T-helper 1 cell treated with Interleukin-12 subunit alpha and Interleukin-12 subunit beta and Interleukin-4 antibody, amounts not matched to agents 30 μg/mL and 1 μg/mL, for 36 hours (primary cell): ENCODE results near the gene ZMYM4.

Experiments used
- H3K27ac Mint-ChIP-seq: one replicate; pipeline ENCODE4 v1.8.0; 2021; ENCODE audit warnings: mild to moderate bottlenecking, mixed read lengths
- H3K27me3 Mint-ChIP-seq: one replicate; pipeline ENCODE4 v1.8.0; 2021; ENCODE audit warnings: low read depth, mixed read lengths
- H3K36me3 Mint-ChIP-seq: one replicate; pipeline ENCODE4 v1.8.0; 2021; ENCODE audit warnings: low read depth, mixed read lengths
- H3K4me1 Mint-ChIP-seq: one replicate; pipeline ENCODE4 v1.8.0; 2021; ENCODE audit warnings: low read depth, mixed read lengths
- H3K4me3 Mint-ChIP-seq: one replicate; pipeline ENCODE4 v1.8.0; 2021; ENCODE audit warnings: mild to moderate bottlenecking, moderate library complexity, mixed read lengths
- H3K9me3 Mint-ChIP-seq: one replicate; pipeline ENCODE4 v1.8.0; 2021; ENCODE audit warnings: mixed read lengths

The ZMYM4 gene

GRCh38 chr1:35433714-35434113 is 165.2 kb downstream of the ZMYM4 start:
- Mint-ChIP-seq H3K27me3 (no peaks in the 10 kb centered on the region), H3K4me1 (peaks cover 9% of the 10 kb centered on the region), H3K9me3 (no peaks in the 10 kb centered on the region), H3K27ac (no peak overlapping the region), H3K4me3 (no peak overlapping the region), H3K36me3 (peaks cover 24% of the 10 kb centered on the region)

DNA sequence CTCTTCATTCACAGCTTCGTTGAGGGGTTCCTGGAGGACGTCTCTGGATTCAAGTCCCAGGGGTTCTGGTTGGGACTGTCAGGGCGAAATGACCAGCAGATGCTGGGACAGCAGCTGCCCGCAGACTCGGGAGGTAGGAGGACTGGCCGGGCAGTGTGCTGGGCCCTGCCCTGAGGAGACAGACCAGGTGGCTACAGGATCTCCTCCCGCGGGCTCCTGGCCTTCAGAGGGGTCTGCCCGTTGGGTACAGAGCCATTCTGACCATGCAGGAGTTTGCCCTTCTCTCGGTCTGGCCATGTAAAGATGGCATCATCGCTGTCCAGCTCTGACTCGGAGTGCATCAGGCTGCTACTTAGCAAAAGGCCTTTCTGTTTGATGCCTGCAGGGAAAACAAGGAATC is 166.2 kb downstream of the ZMYM4 start:
- peaks cover 32% of the 10 kb centered on the region for H3K36me3 Mint-ChIP-seq
- no peak overlapping the region for H3K4me3 Mint-ChIP-seq
- no peaks in the 10 kb centered on the region for H3K27me3 Mint-ChIP-seq
- no peak overlapping the region for H3K27ac Mint-ChIP-seq
- H3K9me3 Mint-ChIP-seq = no peaks in the 10 kb centered on the region
- H3K4me1 Mint-ChIP-seq = peaks cover 9% of the 10 kb centered on the region

DNA sequence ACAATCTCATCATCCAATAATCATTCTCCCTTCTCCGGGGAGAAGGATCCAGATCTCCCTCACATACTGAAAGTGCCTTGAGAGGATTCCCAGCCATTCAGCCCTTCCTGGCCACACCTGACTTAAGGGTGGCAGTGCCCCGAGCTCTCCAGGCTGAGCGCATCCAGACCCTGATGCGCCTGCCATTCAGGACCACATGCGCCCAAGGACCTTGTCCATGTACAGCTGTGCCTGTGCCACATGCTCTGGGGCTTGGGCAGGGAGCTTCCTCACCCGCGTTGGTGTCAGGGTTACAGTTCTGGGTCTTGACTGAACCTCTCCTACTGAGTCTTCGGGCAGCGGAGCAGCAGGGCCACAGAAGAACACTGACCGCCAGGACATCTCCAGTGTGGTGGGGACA is 167.6 kb downstream of the ZMYM4 start:
- H3K27ac Mint-ChIP-seq = no peak overlapping the region
- H3K9me3 Mint-ChIP-seq = no peaks in the 10 kb centered on the region

DNA sequence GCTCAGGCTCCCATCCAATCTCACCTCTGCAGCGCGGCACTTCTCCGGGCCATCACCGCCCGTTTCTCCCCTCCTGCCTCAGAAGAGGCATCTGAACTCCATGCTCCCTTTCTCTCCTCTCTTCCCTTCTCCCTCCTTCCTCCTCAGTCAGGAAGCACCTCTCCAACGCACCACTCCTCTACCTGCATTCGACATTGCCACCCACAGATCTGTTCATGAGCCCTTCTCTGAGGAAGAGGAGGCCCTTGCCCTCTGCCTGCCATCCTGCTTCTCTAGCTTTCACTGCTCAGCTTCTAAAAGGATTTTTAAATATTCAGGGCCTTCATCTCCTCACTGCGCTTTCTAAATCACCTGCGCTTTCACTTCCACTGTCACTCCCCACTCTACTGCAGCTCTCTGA is 168.7 kb downstream of the ZMYM4 start:
- H3K27me3 Mint-ChIP-seq = no peaks in the 10 kb centered on the region
- H3K9me3 Mint-ChIP-seq = no peaks in the 10 kb centered on the region
- no peak overlapping the region for H3K4me3 Mint-ChIP-seq
- H3K4me1 Mint-ChIP-seq = peaks cover 3% of the 10 kb centered on the region
- H3K27ac Mint-ChIP-seq = no peak overlapping the region
- H3K36me3 Mint-ChIP-seq = peaks cover 31% of the 10 kb centered on the region

More for the DNA sequence above, 167.6 kb downstream of the ZMYM4 start:
- Mint-ChIP-seq H3K36me3 (peaks cover 30% of the 10 kb centered on the region), H3K27me3 (no peaks in the 10 kb centered on the region), H3K4me1 (peaks cover 9% of the 10 kb centered on the region), H3K4me3 (no peak overlapping the region)

GRCh38 chr1:35439626-35440025 is 171.1 kb downstream of the ZMYM4 start:
- no peaks in the 10 kb centered on the region for H3K27me3 Mint-ChIP-seq
- no peaks in the 10 kb centered on the region for H3K9me3 Mint-ChIP-seq
- peaks cover 29% of the 10 kb centered on the region for H3K36me3 Mint-ChIP-seq
- no peak overlapping the region for H3K27ac Mint-ChIP-seq
- H3K4me3 Mint-ChIP-seq = no peak overlapping the region
- peaks cover 7% of the 10 kb centered on the region for H3K4me1 Mint-ChIP-seq

DNA sequence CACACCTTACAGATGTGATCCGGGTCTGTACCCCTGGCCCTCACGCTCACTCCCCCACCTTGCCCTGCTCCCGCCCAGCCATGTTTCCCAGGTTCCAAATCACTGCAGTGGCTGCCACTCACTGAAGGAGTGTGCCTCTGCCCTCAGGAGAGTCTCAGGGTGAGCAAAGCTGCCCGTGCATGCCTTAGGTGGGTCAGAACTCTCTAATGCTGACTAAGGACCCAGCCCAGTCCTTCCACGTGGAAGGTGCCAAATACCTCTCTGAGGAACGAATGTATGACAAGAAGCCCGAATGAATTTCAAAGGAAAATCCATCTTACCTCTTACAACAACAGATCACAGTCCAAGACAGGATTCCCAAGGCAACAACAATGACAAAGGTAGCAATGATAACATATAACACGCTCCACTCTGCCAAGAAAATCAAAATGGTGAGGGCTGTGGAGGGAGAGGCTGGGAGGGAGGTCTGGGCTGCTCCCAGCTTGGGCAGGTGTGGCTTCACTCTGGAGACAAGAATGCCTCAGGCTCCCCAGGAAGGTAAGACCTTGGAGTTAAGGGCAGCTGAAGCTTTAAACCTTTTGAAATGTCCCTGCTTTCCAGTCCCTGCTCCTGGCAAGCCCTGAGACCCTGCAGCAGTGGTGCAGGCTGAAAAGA is 173.5 kb downstream of the ZMYM4 start:
- H3K9me3 Mint-ChIP-seq = no peaks in the 10 kb centered on the region
- peaks cover 7% of the 10 kb centered on the region for H3K4me1 Mint-ChIP-seq
- no peak overlapping the region for H3K4me3 Mint-ChIP-seq
- no peak overlapping the region for H3K27ac Mint-ChIP-seq
- H3K27me3 Mint-ChIP-seq = no peaks in the 10 kb centered on the region
- peaks cover 26% of the 10 kb centered on the region for H3K36me3 Mint-ChIP-seq

GRCh38 chr1:35442734-35443133 is 174.2 kb downstream of the ZMYM4 start:
- Mint-ChIP-seq H3K27me3 (no peaks in the 10 kb centered on the region), H3K27ac (no peak overlapping the region), H3K4me3 (no peak overlapping the region)

GRCh38 chr1:35443768-35444518 is 175.4 kb downstream of the ZMYM4 start:
- H3K36me3 Mint-ChIP-seq = peaks cover 26% of the 10 kb centered on the region
- H3K27me3 Mint-ChIP-seq = no peaks in the 10 kb centered on the region
- no peaks in the 10 kb centered on the region for H3K9me3 Mint-ChIP-seq
- H3K27ac Mint-ChIP-seq = no peak overlapping the region
- peaks cover 12% of the 10 kb centered on the region for H3K4me1 Mint-ChIP-seq
- H3K4me3 Mint-ChIP-seq = no peak overlapping the region

More at GRCh38 chr1:35442734-35443133, 174.2 kb downstream of the ZMYM4 start:
- Mint-ChIP-seq H3K4me1 (peaks cover 8% of the 10 kb centered on the region), H3K36me3 (peaks cover 23% of the 10 kb centered on the region), H3K9me3 (no peaks in the 10 kb centered on the region)

- H3K4me3 Mint-ChIP-seq = no peak overlapping the region
- peaks cover 12% of the 10 kb centered on the region for H3K4me1 Mint-ChIP-seq
- no peaks in the 10 kb centered on the region for H3K27me3 Mint-ChIP-seq
- no peak overlapping the region for H3K27ac Mint-ChIP-seq
- no peaks in the 10 kb centered on the region for H3K9me3 Mint-ChIP-seq
- peaks cover 23% of the 10 kb centered on the region for H3K36me3 Mint-ChIP-seq
Observed at GRCh38 chr1:35444519-35444774, 175.9 kb downstream of the ZMYM4 start.

GRCh38 chr1:35447278-35447677 is 178.8 kb downstream of the ZMYM4 start:
- H3K9me3 Mint-ChIP-seq = no peaks in the 10 kb centered on the region
- H3K4me3 Mint-ChIP-seq = no peak overlapping the region
- peaks cover 25% of the 10 kb centered on the region for H3K4me1 Mint-ChIP-seq
- H3K36me3 Mint-ChIP-seq = peaks cover 26% of the 10 kb centered on the region
- no peaks in the 10 kb centered on the region for H3K27me3 Mint-ChIP-seq
- no peak overlapping the region for H3K27ac Mint-ChIP-seq

GRCh38 chr1:35448344-35448801 is 179.9 kb downstream of the ZMYM4 start:
- Mint-ChIP-seq H3K27ac (no peak overlapping the region), H3K9me3 (no peaks in the 10 kb centered on the region), H3K36me3 (peaks cover 30% of the 10 kb centered on the region), H3K4me1 (peaks cover 28% of the 10 kb centered on the region), H3K4me3 (no peak overlapping the region), H3K27me3 (no peaks in the 10 kb centered on the region)

DNA sequence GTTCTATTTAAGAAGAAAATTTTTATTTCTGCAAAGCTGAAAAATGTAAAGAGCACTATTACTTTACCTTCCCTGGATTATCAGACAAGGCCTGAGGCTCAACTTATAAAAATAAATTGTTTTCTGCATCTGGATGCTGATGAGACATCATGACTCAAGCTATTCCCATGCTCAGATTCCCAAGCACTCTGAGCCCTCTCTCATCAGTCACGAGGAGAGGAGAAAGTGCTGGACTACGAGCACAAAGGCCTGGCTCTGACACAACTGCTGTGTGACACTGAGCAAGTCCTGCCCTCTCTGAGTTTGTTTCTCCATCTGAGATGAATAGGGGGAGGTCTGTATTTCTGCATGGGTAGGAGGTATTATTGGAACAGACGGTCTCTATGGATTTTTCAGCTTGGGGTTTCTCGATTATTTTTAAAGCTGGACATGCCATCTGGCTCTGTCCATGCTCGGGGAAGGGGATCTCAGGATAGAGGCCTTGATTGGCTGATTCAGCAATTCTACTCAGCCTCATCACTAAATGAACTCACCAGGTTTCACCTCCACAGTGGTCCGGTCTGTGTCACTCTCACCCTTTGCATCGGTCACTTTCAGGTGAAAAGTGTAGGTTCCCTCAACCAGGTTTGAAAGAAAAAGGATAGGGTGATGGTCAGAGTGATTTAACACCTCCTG is 181.0 kb downstream of the ZMYM4 start:
- no peak overlapping the region for H3K27ac Mint-ChIP-seq
- no peaks in the 10 kb centered on the region for H3K27me3 Mint-ChIP-seq
- no peaks in the 10 kb centered on the region for H3K9me3 Mint-ChIP-seq
- no peak overlapping the region for H3K4me3 Mint-ChIP-seq
- H3K4me1 Mint-ChIP-seq = peaks cover 34% of the 10 kb centered on the region
- H3K36me3 Mint-ChIP-seq = peaks cover 40% of the 10 kb centered on the region

DNA sequence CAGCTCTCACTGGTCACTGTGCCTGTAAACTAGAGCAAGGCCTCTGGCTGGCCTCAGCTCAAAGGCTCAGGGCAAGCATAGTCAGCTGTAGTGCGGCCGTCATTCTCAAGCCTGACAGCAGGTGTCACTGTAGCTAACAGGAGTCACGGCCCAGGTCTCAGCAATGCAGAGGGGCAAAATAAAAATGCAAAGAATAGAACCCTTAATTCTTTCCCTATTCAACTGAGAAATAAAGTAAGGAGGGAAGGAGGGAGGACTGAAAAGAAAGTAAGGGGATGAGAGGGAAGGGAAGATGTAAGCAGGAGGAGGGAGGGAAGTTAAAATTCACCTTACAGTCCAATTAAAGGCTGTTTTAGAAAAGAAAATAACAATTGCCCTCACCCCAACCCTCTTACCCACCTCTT is 182.6 kb downstream of the ZMYM4 start:
- peaks cover 44% of the 10 kb centered on the region for H3K4me1 Mint-ChIP-seq
- peaks cover 48% of the 10 kb centered on the region for H3K36me3 Mint-ChIP-seq
- no peaks in the 10 kb centered on the region for H3K27me3 Mint-ChIP-seq
- H3K27ac Mint-ChIP-seq = peak overlapping the region; percentile 81
- no peaks in the 10 kb centered on the region for H3K9me3 Mint-ChIP-seq
- H3K4me3 Mint-ChIP-seq = peak overlapping the region; percentile 68

DNA sequence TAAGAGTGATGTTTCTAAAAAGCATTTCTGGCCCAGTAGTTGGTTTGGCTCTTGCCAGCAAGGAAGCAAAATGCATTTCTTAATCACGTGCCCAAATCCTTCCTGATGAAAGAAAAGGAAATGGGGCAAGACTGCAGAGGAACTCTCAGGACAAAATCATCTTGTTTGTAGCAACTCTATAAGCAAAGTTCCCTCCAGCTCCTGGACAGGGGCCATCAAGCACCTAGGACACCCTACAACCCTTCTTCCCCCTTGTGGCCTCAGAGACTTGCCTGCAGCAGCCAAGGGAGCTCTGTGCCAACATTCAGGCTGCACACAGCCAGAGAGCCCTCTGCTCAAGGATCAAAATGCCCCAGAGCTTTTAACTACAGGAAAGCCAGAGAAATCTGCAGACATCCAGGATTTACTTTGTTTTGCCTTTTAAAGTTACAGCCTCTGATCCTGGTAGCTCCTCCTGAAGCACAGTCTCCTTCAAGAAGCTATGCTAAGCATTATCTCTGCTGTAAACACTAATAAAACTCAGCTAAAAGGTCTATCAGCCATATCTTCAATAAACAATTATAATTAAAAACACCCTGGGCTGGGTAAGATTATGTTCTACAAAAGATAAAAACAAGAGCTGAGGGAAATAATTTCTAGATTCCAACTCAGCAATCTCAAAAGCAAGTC is 183.7 kb downstream of the ZMYM4 start:
- Mint-ChIP-seq H3K4me1 (peaks cover 45% of the 10 kb centered on the region), H3K9me3 (no peaks in the 10 kb centered on the region), H3K4me3 (no peak overlapping the region), H3K27me3 (no peaks in the 10 kb centered on the region), H3K27ac (peak overlapping the region; percentile 64), H3K36me3 (peaks cover 47% of the 10 kb centered on the region)
